Keratinocyte (primary cell): ENCODE measurements around the gene GMFB.

Experiments used
- EZH2 ChIP-seq: IDR thresholded peaks from one replicate; pipeline ENCODE4 v1.6.1; 2012; ENCODE audit warnings: inconsistent platforms, mild to moderate bottlenecking, low read length, moderate library complexity
- TF ChIP-seq, protein P1 (sequence below), 3 experiments: IDR thresholded peaks in 1 of 3; conservative IDR thresholded peaks in 1 of 3; optimal IDR thresholded peaks in 1 of 3; 2 replicates in 2 of 3; 3 replicates in 1 of 3; pipeline versions ENCODE3 to v1.5.1; 2011; ENCODE audit warnings: low read length in 3 of 3, mild to moderate bottlenecking in 3 of 3, moderate library complexity in 2 of 3, control low read depth in 1 of 3, inconsistent platforms in 1 of 3; ENCODE audit not compliant: insufficient read depth in 2 of 3; ENCODE audit errors: extremely low read depth in 1 of 3

DNA sequence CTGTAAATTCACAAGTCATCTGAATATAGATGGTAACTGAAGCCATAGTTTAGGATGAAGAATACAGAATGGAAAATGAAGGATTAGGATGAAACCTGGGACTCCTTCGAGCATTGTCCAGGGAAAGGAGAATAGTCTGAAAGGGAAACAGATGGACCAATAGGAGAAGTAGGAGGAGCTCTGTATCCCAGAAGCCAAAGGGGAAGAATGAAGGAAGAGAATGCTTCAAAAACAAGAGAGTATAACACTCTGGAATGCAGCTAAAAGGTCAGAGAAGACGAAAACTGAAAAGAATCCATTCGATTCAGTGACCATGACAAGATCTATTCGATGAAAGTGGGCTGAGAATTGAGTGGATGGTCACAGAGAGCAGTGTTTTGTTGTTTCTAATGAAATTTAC lies 1.0 kb downstream of the GMFB start:
- TF ChIP-seq, protein P1, sequence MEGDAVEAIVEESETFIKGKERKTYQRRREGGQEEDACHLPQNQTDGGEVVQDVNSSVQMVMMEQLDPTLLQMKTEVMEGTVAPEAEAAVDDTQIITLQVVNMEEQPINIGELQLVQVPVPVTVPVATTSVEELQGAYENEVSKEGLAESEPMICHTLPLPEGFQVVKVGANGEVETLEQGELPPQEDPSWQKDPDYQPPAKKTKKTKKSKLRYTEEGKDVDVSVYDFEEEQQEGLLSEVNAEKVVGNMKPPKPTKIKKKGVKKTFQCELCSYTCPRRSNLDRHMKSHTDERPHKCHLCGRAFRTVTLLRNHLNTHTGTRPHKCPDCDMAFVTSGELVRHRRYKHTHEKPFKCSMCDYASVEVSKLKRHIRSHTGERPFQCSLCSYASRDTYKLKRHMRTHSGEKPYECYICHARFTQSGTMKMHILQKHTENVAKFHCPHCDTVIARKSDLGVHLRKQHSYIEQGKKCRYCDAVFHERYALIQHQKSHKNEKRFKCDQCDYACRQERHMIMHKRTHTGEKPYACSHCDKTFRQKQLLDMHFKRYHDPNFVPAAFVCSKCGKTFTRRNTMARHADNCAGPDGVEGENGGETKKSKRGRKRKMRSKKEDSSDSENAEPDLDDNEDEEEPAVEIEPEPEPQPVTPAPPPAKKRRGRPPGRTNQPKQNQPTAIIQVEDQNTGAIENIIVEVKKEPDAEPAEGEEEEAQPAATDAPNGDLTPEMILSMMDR (optimal IDR thresholded peaks at IDR 0.05 in 1 of 3, IDR thresholded peaks at IDR 0.05 in 1 of 3, conservative IDR thresholded peaks at IDR 0.05 in 1 of 3; ENCODE audit: extremely low read depth in 1 of 3, insufficient read depth in 2 of 3, low read length in 3 of 3): no peak
- no peak for TF ChIP-seq EZH2
